NCI-H1436 treated with DMSO at 0.1 percent for 48 hours (cell line): ENCODE results near the gene TEKT4.
"Not testable (repeated sequence)": the region's sequence is repeated elsewhere in the genome, so short reads cannot be mapped to it uniquely, and the experiment has no call there.

Experiments
- DNase-seq: peaks from one replicate; lab custom pipeline; 2025; lab: John Stamatoyannopoulos, UW

Gene TEKT4

GRCh38 chr2:94871226-94872087 lies at the start of gene TEKT4:
Gene TEKT4 (plus strand): TSS chr2:94871430. CDS start chr2:94871580, 150 bp downstream.
- DNase-seq = no peak

GRCh38 chr2:94839224-94839623 lies 32.0 kb upstream of the TEKT4 start:
- not testable (repeated sequence) for DNase-seq

- not testable (repeated sequence) for DNase-seq
Measured at GRCh38 chr2:94856856-94857255, 14.4 kb upstream of the TEKT4 start.

- not testable (repeated sequence) for DNase-seq
Measured at GRCh38 chr2:94857367-94858162, 13.7 kb upstream of the TEKT4 start.

GRCh38 chr2:94858163-94858888 lies 12.9 kb upstream of the TEKT4 start:
- not testable (repeated sequence) for DNase-seq

GRCh38 chr2:94861308-94862152 lies 9.7 kb upstream of the TEKT4 start:
- DNase-seq = no peak

GRCh38 chr2:94862903-94863302 lies 8.3 kb upstream of the TEKT4 start:
- DNase-seq = not testable (repeated sequence)

GRCh38 chr2:94869131-94869530 lies 2.1 kb upstream of the TEKT4 start:
- DNase-seq = no peak

GRCh38 chr2:94869552-94870439 lies 1.4 kb upstream of the TEKT4 start:
- DNase-seq = no peak

- no peak for DNase-seq
Measured at GRCh38 chr2:94870440-94871225, 597 bp upstream of the TEKT4 start.

- no peak for DNase-seq
Measured at GRCh38 chr2:94872088-94872618, 923 bp downstream of the TEKT4 start.

GRCh38 chr2:94872676-94873361 lies 1.6 kb downstream of the TEKT4 start:
- DNase-seq = no peak

- no peak for DNase-seq
Measured at GRCh38 chr2:94873362-94874276, 2.4 kb downstream of the TEKT4 start.

- no peak for DNase-seq
Measured at GRCh38 chr2:94874277-94874997, 3.2 kb downstream of the TEKT4 start.

- DNase-seq = no peak
Measured at GRCh38 chr2:94875064-94875819, 4.0 kb downstream of the TEKT4 start.
